K562 (cell line): ENCODE data around the gene ZNF488. TPM values are rescaled to one million over a fixed set of nuclear protein-coding genes. Genes with fewer than 3 reads are reported as not detected.

Experiments used
- ATAC-seq: fragments of 200-7000 bp; cut with Tn5 transposase; 3 replicates; pipeline ENCODE4 v1.9.1; 2020; ENCODE audit warnings: moderate library complexity
- BruUV-seq: library from RNA; stranded (reverse); fragments of 400-500 nt; replicated peaks from 2 replicates; lab custom pipeline; 2021; lab: Mats Ljungman, UMichigan
- CTCF ChIA-PET: fragments of 300-600 bp; formaldehyde crosslinking; extraction: SDS; loops from one replicate; lab custom pipeline; 2021; ENCODE audit warnings: low intra/inter-chr PET ratio; lab: Yijun Ruan, JAX
- POLR2A ChIA-PET: fragments of 300-600, 350-650 bp; sonication (Branson Sonifier 250); formaldehyde crosslinking; extraction: SDS; loops from one replicate; lab custom pipeline; 2021; ENCODE audit warnings: antibody characterized with exemption, inconsistent platforms; lab: Yijun Ruan, JAX
- DNase-seq, 4 experiments: peaks; one replicate each; pipeline versions ENCODE4 v3.0.0 to v3.0.0-alpha.2; 2011 to 2018; ENCODE audit warnings: low spot score in 3 of 4, mixed read lengths in 3 of 4; ENCODE audit errors: extremely low read depth in 1 of 4
- FAIRE-seq: peaks from 2 replicates; lab custom pipeline; 2011; peaks lifted over from hg19 to GRCh38; lab: Jason Lieb, UNC
- H2AFZ ChIP-seq: 2 replicates; pipeline ENCODE4 v1.6.0; 2011; ENCODE audit warnings: low read depth, low read length, control low read depth, inconsistent platforms
- H3K27ac ChIP-seq: fragments of 200-600 bp; 3 replicates; pipeline ENCODE4 v1.8.0; 2011; ENCODE audit warnings: low read depth, mild to moderate bottlenecking, control low read depth, inconsistent platforms, low read length, moderate library complexity, mixed read lengths; ENCODE audit errors: extremely low read depth
- H3K27me3 ChIP-seq, 2 experiments: fragments of 300-600 bp in 1 of 2; 2 replicates in 1 of 2; 3 replicates in 1 of 2; pipeline versions ENCODE4 v1.6.0 to v1.8.0; 2011; ENCODE audit warnings: inconsistent platforms in 2 of 2, low read length in 2 of 2, mild to moderate bottlenecking in 1 of 2, mixed read lengths in 1 of 2, moderate library complexity in 1 of 2; ENCODE audit not compliant: control insufficient read depth in 2 of 2, insufficient read depth in 2 of 2
- H3K36me3 ChIP-seq: fragments of 300-600 bp; 3 replicates; pipeline ENCODE4 v1.8.0; 2011; ENCODE audit warnings: mild to moderate bottlenecking, low read length, inconsistent platforms; ENCODE audit not compliant: control insufficient read depth, insufficient read depth
- H3K4me1 ChIP-seq, 2 experiments: fragments of 200-600 bp in 1 of 2; replicated peaks in 1 of 2; 2 replicates in 1 of 2; 3 replicates in 1 of 2; pipeline versions ENCODE4 v1.5.1 to v1.8.0; 2011; ENCODE audit warnings: inconsistent platforms in 2 of 2, low read length in 2 of 2, mild to moderate bottlenecking in 1 of 2, mixed read lengths in 1 of 2, moderate library complexity in 1 of 2; ENCODE audit not compliant: control insufficient read depth in 2 of 2, insufficient read depth in 2 of 2
- H3K4me2 ChIP-seq: 2 replicates; pipeline ENCODE4 v1.6.1; 2011; ENCODE audit warnings: low read length, control low read depth, inconsistent platforms, mixed read lengths; ENCODE audit not compliant: insufficient read depth
- H3K4me3 ChIP-seq: fragments of 200-600 bp; sonication (generic), shearing (Covaris generic); 2 replicates; pipeline ENCODE4 v1.5.1; 2016; ENCODE audit warnings: control low read depth, inconsistent platforms
- H3K79me2 ChIP-seq: fragments of 200-600 bp; 3 replicates; pipeline ENCODE4 v1.8.0; 2011; ENCODE audit warnings: low read length, inconsistent platforms; ENCODE audit not compliant: control insufficient read depth, insufficient read depth
- H3K9ac ChIP-seq, 2 experiments: 2 replicates each; pipeline versions ENCODE4 v1.6.0 to v1.6.1; 2011; ENCODE audit warnings: low read depth in 2 of 2, low read length in 2 of 2, control low read depth in 1 of 2, inconsistent platforms in 1 of 2, mild to moderate bottlenecking in 1 of 2, mixed read lengths in 1 of 2; ENCODE audit not compliant: insufficient read depth in 1 of 2
- H3K9me1 ChIP-seq: one replicate; pipeline ENCODE4 v1.6.0; 2011; ENCODE audit warnings: inconsistent platforms, mild to moderate bottlenecking, low read length, moderate library complexity; ENCODE audit not compliant: control insufficient read depth, insufficient read depth
- H3K9me3 ChIP-seq: replicated peaks from 2 replicates; pipeline ENCODE4 v1.5.1; 2011; ENCODE audit warnings: low read depth, low read length, inconsistent platforms; ENCODE audit not compliant: control insufficient read depth, insufficient read depth
- H4K20me1 ChIP-seq: replicated peaks from 2 replicates; pipeline ENCODE4 v1.6.1; 2011; ENCODE audit warnings: low read length, inconsistent platforms, mixed read lengths; ENCODE audit not compliant: control insufficient read depth, insufficient read depth
- CTCF ChIP-seq, 3 experiments: IDR thresholded peaks in 2 of 3; conservative IDR thresholded peaks in 1 of 3; 2 replicates each; pipeline ENCODE4 v1.5.1; 2011 to 2012; ENCODE audit warnings: low read length in 3 of 3, mild to moderate bottlenecking in 3 of 3, control low read depth in 2 of 3, improper control_type of control experiment in 1 of 3, inconsistent platforms in 1 of 3, low read depth in 1 of 3, mixed read lengths in 1 of 3, moderate library complexity in 1 of 3; ENCODE audit not compliant: insufficient read depth in 2 of 3
- DNMT1 ChIP-seq: fragments of 450-650 bp; IDR thresholded peaks from 2 replicates; pipeline ENCODE4 v1.6.1; 2016; ENCODE audit warnings: antibody characterized with exemption, mild to moderate bottlenecking
- ETS1 ChIP-seq: conservative IDR thresholded peaks from 2 replicates; pipeline ENCODE4 v1.6.1; 2011; ENCODE audit warnings: low read depth, mild to moderate bottlenecking, low read length; ENCODE audit not compliant: control insufficient read depth
- PCBP1 ChIP-seq: fragments of 200-400 bp; formaldehyde crosslinking; IDR thresholded peaks from 2 replicates; pipeline ENCODE4 v1.6.1; 2018; ENCODE audit warnings: mild to moderate bottlenecking, low read depth, low read length; ENCODE audit not compliant: poor library complexity, severe bottlenecking
- SIRT6 ChIP-seq: IDR thresholded peaks from one replicate; pipeline ENCODE4 v1.6.1; 2012; ENCODE audit warnings: low read depth, mild to moderate bottlenecking, control low read depth, inconsistent platforms, low read length, moderate library complexity
- WGBS: fragments of 100-300 bp; shearing (Covaris generic); methylation state at CpG from one replicate; pipeline ENCODE4 v1.1.6; 2016; ENCODE audit warnings: low coverage, mixed read lengths; ENCODE audit not compliant: insufficient coverage; ENCODE audit errors: missing lambda C conversion rate; 5-methylcytosine and 5-hydroxymethylcytosine counted together
- in situ Hi-C: fragments of 300-500 bp; cut with MboI; formaldehyde crosslinking; loops from 4 replicates; pipeline ENCODE4 v1.15.0; 2018; ENCODE audit warnings: inconsistent platforms, mixed read lengths
- intact Hi-C: fragments of 100-400 bp; cut with micrococcal nuclease; formaldehyde crosslinking; loops from 2 replicates; pipeline ENCODE4 v1.14.2; 2022
- polyA plus RNA-seq, 8 experiments: library from polyadenylated mRNA; depleted of rRNA in 4 of 8; stranded (reverse) in 5 of 8; unstranded in 3 of 8; fragments of >200 nt; fragmentation: Nextera tagmentation in 2 of 8; fragmentation: Illumina TruSeq in 1 of 8; extraction: Ambion mirVana in 2 of 8; extraction: Trizol in 1 of 8; gene quantifications; 2 replicates each; pipeline versions ENCODE4 v1.2.1 to v1.2.3, GENCODE V29; 2011 to 2014; ENCODE audit warnings: inconsistent platforms in 1 of 8, missing spikeins in 1 of 8
- total RNA-seq, 7 experiments: library from RNA; depleted of rRNA in 6 of 7; stranded (reverse); fragments of >200 nt in 6 of 7; fragmentation: Illumina TruSeq in 2 of 7; extraction: Trizol in 2 of 7; gene quantifications; 2 replicates each; pipeline versions ENCODE4 v1.2.1 to v1.2.3, GENCODE V29; 2011 to 2021; ENCODE audit warnings: low replicate concordance in 1 of 7

ZNF488 gene
- total and polyA plus RNA-seq, 9 of the 15 experiments (the other 6 are each of a cell fraction or from before 2014, with no cell fraction given): 0.03 to 0.09 (median 0.05) TPM; not detected in 3

GRCh38 chr10:47404446-47404845 is 20.4 kb upstream of the ZNF488 start:
- Histone ChIP-seq H3K4me1 (peaks cover 16 to 28% of the 10 kb centered on the region in 2 experiments), H3K9ac (peak overlapping the region in 1 of 2 experiments; percentile 53; a peak in 1 of 4 replicates), H3K79me2 (no peaks in the 10 kb centered on the region), H3K9me1 (no peaks in the 10 kb centered on the region), H3K9me3 (no peaks in the 10 kb centered on the region), H3K4me3 (no peak overlapping the region), H3K27ac (no peak overlapping the region), H2AFZ (no peak overlapping the region), H3K27me3 (peaks cover 5 to 29% of the 10 kb centered on the region in 2 experiments; a peak in 3 of 5 replicates), H3K36me3 (no peaks in the 10 kb centered on the region), H4K20me1 (no peaks in the 10 kb centered on the region), H3K4me2 (no peak overlapping the region)
- FAIRE-seq: no peak
- no peak for ATAC-seq
- intact Hi-C loops: no loop called here
- WGBS: 69% methylated on average over 6 of the region's 6 CpGs
- TF ChIP-seq SIRT6: no peak
- no peak for TF ChIP-seq PCBP1
- no peak for TF ChIP-seq DNMT1
- TF ChIP-seq CTCF (IDR thresholded peaks at IDR 0.05 in 2 of 3, conservative IDR thresholded peaks at IDR 0.05 in 1 of 3; ENCODE audit: insufficient read depth in 2 of 3, low read depth in 1 of 3, low read length in 3 of 3): 0 out of 6 replicates have a peak, but pooled peaks of 1 of the 3 experiments have one; percentile 1
- no peak for TF ChIP-seq ETS1
- POLR2A ChIA-PET: no interaction called here
- CTCF ChIA-PET: no interaction called here
- in situ Hi-C loops: no loop called here
- DNase-seq: no peak
- BruUV-seq: no TSS peak
